T-helper 2 cell (primary cell): ENCODE data around the gene TMPRSS13.

Experiments used
- DNase-seq, 5 experiments: peaks; one replicate each; pipeline versions ENCODE4 v3.0.0 to v3.0.0-alpha.2; 2012 to 2022

The TMPRSS13 gene

DNA sequence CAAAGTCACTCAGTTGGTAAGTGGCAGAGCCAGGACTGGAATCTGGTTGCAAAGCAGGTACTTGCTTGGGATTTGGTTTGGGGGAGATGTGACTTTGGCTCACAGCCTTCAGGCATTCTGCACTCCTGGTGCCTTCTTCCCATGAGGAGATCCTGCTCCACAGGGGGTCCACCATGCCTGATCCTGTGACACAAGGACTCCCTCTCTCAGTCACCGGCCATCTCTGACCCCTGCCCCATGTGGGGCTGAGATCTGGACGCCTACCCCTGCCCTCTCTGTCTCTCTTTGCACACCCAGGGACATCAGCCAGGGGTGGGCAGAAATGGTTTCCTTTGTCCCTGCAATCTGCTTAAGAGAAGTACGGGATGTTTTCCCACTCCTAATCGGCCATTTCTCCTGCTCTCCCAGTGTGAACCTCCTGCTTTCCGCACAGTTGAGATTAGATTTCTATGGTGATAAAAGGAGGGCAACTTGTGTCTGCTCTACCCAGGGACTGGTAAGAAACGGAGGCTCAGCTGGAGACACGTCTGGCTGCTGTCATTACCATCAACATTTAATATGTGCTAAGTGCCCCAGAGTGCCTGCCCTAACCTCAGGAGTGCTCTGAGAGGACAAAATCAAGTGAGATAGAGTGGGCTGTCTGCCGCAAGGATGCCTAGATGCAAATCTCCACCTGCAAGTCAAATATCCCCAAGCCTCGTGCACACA lies 41.6 kb downstream of the TMPRSS13 start:
- DNase-seq, result no peak

DNA sequence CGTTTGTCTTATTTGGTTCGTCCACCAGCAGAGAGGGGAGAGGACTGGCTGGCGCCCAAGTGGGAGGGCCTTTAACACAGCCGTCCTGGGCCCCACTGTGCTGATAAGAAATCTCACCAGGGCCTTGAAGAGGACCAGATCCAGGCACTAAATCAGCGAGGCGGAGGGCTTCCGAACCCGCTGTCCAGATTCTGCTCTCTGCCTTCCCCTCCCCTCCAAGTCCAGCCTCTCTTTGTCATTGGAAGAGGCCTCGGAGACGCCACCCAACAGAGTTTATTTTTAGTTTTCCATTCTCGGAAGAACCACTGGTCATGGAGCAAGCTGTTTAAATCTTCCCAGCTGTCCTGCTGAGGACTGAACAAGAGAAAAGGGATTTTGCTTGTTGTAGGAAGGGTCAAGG lies 43.4 kb downstream of the TMPRSS13 start:
- DNase-seq, result no peak

DNA sequence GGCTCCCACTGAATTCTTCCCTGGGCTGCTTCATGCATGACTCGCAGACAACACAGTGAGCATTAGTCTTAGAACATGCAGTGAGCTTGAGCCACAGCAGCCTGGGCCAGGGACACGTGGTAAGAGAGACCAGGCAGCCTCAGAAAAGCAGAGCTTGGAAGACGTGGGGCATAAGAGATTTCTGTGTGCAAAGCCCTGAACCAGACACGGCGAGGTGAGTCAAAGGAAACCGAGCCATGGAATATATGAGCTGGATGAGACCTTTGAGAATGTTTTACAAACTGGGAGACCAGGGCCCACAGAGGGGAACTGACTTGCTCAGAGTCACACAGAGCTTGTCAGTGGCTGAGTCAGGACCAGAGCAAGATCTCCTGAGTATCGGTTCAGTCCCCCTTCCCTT lies 44.2 kb downstream of the TMPRSS13 start:
- no peak for DNase-seq

DNA sequence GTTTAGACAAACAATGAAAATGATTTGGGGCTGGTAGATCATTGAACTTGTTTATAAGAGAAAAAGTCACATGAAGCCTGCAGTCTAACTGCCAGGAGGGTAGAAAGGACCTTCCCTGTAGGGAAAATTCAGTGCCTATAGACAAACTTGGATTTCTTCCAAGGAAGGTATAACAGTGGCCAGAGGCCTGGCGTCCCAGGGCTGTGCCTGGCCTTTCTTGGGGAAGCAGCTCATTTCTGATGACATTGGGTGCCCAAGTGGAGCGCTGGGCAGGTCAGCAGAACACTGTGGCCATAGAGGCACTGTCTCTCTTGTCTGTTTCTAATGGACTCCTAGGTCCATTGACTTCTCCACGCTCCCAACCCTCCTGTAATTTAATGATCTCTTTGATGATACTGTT lies 46.1 kb downstream of the TMPRSS13 start:
- no peak for DNase-seq

DNA sequence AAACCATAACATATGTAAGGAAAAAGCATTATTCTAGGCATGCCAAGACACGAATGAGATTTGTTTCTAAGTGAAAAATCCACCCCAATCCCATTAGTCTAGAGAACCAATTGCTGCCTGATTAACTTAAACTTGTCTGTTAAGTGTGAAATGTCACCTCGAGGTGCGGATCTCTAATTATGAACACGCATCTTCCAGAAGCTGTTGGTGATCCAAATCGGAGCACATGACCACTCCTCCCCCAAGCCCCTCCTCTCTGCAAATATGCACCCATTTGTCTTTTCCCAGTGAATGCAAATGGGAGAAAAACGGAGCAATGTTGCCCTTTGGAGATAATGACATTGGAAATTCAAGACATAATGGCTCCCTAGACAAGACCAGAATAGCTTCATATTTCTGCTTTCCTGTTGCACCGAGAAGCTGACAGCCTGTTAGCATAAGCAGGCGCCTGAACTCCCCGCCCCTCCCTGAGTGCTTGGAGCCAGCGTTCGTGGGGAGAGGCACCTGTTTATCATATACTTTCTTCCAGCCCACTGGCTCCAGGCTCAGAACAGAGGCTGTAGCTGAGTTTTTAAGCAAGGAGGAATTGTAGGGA lies 46.8 kb downstream of the TMPRSS13 start:
- no peak for DNase-seq

DNA sequence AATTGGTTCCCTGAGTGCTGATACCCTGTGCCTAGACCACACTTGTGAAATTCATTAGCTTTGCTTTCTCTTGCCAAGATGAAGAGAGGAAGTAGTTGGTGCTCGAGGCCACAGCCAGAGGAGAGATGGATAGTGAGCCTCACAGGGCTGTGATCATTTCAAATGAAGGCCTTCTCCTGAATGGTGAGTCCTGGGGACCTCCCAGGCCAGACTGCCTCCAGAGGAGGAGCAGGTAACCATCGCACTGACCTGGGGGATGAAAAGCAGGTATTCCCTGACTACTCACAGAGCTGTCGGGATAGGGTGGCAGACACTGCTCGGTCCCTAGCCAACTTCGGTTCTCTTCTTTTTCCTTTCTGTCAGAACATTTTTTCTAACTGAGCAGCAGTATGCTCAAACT lies 48.0 kb downstream of the TMPRSS13 start:
- DNase-seq, result no peak

DNA sequence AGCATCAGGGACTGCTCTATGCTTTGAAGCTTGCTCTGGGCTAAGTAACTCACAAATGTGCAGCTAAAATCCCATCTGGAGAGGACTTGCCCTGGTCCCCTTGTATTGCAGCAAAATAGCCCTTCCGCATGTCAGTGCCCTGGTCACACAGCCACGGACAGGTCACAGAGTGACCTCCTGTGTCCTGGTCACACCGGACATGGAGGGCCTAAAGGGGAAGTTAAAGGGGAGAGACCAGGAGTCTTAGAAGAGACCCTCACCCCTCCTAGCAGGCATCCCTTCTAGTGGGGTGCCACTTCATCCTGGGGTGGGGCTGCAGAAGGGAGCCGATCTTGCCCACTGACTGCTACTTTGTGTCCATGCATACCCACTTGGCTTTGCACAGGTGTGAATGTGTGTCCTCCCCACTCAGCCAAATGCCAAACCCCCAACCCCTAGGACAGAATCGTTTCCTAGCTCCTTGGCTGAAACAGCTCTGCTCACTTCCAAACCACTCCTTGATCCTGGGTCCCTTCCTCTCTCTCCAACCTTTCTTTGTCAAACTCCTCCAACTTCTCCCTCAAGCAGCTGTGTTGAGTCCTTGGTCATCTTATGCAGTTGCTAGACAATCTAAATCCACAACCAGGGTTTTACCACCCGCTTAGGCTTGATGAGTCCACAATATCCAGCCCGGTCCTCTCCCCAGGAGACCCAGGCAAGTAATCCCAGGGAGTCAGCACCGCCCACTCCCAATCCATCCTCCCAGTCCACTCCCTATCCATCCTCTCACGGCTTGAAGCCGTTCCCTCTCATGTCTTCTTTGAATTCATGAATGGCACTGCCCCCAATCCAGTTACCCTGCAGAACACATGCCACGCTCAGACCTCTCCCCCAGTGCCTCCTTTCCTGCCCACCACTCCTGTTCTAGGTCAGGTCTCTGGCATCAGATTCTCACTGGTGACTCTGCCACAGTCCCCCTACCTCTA lies 49.4 kb downstream of the TMPRSS13 start:
- DNase-seq, result no peak

DNA sequence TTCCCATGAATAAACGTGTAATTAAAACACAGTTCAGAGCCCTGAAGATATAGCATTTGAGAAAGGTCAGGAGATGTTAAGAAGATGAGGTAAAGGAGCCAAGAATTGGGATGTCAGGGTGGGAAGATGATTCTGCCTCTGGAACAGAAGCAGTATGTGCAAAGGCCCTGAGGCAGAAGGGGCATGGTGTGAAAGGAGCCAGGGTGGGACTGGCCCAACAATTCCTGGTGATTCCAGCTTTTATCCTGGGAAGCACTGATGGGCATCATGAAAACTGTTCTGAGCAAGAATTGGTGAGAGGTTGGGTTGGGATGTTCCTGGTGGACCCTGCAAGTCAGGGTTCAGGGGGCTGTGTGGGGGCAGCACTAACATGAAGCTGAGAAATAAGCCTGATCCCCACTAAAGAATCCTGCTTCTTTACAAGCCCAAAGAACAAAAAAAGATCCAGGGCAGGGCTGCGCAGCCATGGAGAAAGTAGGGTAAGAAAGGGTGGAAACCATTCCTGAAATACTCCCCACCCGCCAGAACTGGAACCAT lies 50.2 kb downstream of the TMPRSS13 start:
- no peak for DNase-seq

DNA sequence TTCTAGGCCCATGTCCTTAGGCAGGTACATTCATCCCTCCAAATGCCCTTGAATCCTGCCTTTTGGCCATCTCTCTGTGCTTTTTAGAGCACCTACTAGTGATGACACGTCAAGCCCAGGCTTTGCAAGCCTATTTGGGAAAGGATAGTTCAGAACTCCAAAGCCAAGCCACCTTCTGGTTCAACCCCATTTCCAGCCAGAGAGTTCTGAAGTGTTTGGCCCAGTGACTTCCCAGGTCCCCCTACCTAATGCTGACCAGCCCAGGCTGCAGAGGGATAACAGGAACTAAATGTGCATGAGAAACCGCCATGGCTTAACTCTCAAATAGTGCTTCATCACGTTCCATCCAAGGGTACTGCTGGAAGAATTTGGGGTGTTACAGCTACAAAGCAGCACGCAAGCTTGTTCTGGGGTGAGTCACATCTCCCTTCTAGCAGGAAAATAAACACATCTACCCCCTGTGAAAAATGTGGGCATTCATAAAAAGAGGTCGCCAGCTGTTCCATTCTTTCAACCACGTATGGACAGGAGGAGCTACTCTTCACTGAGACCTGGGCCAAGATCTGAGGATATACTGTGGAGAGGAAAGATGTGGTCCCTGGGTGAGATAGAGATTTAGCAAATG lies 50.8 kb downstream of the TMPRSS13 start:
- DNase-seq, result no peak

DNA sequence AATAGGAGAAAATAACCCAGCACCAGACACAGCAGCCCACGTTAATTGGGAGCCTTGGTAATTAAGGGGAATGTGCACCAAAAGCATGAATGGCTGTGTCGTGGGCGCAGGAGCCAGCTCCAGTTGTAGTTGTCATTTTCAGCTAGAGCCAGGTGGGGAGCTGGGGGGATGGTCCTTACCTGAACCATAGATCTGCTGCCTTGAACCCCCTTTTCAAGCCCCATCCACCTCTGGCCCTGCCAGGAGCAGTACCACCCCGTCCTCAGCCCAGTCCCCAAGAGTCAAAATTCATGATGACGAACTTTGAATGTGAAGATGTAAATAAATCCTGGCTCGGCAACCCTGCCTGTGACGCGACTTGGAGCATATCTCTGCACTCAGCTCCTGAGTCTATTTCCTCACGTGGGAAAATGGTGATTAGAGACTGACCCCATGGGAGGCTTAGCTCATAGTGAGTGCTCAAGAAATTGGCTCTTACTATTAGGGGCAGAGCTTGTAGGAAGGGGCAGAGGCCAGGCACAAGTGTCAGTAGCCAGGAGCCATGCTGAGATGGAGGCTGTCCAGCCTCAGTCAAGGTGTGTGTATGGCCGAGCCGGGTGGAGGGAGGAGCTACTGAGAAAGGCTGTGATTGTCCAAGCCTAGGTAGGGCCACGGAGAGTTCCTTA lies 52.0 kb downstream of the TMPRSS13 start:
- DNase-seq, result no peak

DNA sequence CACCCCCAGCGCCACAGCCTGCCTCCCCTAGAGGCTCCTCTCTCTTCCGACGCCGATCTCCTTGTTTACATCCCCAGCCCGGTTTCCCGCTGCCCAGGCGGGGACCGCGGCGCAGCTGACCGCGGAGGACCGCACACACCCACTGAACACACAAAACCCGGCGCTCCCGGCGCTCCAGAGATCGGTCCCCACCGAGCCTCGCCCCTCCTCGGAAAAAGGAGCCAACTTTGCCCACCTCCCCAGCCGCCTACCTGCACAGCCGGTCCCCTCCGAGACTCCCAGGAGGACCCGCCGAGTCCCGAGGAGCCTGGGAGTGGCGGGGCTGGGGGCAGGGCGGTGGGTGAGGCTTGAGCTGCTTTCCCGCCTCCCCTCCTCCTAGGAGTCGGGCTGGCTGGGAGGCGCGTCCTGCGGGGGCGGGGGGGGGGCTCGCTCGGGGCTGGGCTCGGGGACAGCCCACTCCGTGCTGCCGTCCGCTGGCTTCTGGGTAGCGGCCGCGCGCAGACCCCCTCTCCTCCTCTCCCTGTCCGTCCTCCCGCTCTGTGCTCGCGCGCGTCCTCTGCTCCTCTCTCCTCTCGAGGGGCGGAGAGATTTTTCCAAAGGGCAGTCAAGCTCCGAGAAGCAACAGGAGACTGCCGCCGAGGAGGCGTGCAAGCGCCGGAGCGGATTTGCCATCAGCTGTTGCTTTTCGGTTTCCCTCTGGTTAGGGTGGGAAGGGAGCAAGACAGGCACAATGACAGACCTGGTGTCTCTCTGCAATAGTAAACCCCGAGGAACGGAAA lies 52.7 kb downstream of the TMPRSS13 start, which contains the start of gene FXYD6:
TSS of gene FXYD6 (minus strand) at position 318 of the 779 bp plus-strand sequence. CDS start 33,882 bp downstream, outside the sequence.
- no peak for DNase-seq

DNA sequence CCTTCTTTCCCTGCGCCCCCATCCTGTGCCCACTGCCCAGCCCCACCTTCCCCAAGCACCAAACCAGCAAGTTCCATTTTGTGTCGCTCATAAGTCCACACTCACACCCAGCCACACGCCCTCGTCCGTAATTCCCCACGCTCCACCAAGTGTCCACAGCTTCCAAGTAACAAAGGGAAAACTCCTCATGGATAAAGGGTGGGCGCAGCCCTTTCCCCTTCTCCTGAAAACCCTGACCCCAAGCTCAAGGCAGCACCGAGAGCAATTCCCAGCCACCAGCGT lies 53.2 kb downstream of the TMPRSS13 start:
- no peak for DNase-seq

DNA sequence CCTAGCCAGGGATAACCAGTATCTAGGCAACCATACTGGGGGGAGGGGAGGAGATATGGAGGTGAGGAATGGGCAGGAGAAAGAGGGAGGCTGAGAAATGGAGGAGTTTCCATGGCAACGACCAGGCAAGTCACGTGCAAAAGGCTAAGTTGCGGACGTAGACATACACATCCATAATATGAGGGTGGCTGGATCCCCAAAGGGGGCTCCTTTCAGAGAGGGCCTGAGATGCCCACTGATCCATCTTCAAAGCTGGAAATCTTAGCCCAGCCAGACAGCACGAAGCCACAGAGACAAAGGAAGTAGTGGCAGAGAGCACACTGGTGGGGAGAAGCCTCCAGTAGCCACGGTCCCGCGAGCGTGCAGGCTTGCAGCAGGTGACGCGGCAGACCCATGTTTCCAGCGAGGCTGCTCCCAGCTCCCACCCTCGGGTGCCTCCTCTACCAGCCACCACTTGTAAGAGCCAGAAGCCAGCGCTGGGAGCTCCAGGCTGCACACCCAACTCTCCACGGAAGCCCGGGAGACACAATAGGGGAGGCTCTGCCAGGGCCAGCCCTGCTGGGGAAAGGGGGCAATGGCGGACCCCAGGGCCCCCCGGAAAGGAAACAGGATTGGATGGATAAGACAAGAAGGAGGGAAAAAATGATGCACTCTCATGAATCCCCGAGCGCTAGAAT lies 53.7 kb downstream of the TMPRSS13 start:
- peak in 2 of 5 experiments; percentile 8 to 36 for DNase-seq

DNA sequence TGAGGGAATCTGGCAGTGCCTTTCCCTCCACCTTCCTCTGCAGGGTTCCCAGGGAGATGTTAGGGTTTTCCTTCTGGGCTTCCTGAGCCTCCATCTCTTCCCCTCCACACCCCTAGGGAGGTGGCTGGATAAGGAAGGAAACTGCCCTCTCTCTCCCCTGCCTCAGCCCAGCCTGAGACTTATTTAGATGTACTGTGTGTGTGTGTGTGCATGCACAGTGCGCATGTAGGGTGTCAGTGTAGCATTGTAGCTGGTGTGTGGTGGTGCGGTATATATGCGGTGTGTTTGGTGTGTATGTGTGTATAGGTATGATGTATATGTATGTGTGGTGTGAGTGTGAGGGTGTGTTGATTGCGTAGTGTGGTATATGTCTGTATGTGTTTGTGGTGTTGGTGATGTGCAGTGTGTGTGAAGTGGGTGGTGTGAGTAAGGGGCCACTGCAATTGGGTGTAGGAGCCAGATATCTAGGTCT lies 54.3 kb downstream of the TMPRSS13 start:
- peak in 1 of 5 experiments; percentile 19 for DNase-seq

DNA sequence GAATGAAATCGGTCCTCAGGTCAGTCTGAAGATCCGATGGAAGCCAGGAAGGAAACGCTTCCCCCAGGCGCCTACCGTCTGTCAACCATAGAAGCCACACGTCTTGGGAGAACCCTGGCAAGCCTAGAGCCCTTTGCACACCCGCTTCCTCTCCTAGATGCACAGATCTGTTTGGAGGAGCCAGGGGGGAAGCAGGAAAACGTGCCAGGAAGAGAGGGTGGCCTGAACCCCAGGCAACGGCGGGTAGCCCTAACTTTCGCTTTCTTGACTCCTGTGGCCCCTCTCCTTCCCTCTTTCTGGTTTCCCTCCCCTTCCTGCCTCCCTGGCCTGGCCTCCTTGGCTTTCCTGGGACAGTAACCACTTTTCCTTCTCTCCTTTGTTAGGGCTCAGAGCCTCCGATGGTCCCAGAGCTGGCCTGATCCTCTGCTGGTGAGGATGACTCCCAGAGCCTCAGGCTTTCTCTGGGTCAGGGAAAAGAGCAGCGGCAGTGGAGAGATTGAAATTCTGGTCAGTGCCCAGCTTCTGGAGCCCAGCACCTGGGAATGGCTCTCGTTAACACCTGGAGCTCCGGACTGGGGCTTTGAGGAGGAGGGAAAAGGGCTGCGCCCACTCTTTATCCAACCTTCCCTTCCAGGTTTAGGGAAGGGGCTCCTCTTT lies 54.8 kb downstream of the TMPRSS13 start:
- DNase-seq, result no peak

DNA sequence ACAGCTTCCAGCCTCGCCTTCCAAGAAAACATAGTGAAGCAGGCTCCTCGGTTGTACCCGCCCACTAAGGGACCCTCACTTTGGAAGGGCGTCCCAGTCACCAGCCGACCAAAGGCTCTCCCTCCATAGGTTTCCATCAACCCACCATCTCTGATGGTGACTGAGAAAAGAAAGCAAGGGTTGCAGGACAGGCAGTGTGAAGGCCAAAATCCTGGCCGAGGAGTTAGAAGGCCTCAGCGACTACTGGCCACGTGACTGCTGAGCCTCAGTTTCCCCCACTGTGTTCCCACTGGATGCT lies 55.4 kb downstream of the TMPRSS13 start:
- no peak for DNase-seq

DNA sequence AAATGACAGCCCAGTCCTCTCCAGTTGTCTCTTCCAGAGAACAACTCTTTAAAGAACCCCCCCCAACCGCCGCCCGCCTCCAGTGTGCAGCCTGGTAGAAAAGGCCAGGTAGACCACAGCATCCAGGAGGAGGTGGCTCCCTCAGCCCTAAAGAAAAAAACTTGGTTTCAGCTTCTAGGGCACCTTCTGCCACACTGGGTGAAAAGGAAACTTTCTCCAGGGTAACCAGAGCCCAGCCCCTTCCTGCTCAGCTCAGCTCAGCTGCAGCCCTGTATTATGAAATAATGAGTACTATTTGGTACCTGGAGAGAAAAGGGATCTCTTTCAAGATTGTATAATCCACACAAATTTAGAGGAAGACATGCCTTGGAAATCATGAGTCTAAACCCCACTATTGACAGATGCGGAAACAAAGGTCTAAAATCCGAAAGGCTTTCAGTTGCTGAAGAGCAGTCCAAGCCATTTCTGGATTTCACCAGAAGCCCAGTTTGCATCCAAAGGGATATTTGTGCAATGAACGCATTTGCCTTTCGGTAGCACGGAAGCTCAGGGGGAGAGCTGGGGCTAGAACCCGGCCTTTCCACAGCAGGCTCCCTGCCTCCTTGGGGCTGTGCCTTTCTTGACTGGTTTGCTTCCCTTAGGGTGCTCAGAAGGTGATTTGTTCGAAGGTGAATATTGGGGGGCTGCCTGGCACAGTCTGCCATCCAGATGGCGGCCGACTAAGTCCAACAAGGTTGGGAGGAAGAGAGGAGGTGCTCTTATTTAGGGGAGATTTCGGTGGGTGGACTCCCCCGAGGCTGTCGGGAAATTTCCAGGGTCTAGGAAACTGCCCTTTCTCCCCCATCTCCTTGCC lies 56.0 kb downstream of the TMPRSS13 start:
- DNase-seq, result peak in 1 of 5 experiments; percentile 17

DNA sequence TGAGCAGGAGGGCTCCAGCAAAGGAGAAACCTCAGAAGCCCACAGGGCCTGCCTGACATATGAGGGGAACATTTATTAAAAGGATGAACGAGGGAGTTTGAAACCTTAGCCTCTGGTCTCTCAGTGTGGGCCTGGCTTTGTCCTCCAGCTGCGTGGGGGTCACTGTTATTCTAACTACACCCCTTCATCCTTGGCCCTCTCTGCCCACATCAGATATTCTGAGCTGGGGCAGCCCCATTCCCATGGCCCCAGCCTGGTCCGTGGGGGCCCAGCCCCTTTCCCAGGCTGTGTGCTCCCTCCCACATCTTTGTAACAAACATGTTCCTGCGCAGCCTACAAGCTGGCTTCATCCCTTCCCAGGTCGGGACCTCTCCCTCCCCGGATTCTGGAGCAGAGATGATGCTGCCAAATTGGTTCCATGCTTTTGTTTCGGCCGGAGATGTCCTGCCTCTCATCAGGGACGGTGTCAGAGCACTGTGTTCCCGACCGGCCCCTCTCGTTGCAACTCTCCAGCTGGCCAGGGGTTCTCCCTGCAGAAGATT lies 56.7 kb downstream of the TMPRSS13 start:
- DNase-seq, result no peak

DNA sequence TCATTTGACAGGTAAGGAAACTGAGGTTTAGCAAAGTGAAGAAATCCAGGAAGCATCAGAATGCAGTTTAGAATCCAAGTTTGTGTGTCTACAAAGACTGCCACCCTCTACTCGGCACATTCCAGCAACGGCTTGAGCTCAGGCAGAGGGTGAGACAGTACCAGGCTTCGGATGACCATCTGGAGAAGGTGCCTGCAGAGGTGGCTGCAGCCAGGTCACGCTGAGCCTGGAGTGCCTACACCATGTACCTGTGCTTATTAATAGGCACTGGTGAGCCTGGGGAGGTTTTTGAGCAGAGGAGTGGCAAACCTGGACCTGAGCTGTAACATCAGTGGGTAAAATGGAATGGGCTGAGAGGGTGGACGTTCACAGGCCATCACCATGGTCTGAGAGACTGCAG lies 57.4 kb downstream of the TMPRSS13 start:
- DNase-seq, result no peak
